ENCODE data around the gene MBP.
"Not testable (repeated sequence)": the region's sequence is repeated elsewhere in the genome, so short reads cannot be mapped to it uniquely, and the experiment has no call there.

Gene MBP

DNA sequence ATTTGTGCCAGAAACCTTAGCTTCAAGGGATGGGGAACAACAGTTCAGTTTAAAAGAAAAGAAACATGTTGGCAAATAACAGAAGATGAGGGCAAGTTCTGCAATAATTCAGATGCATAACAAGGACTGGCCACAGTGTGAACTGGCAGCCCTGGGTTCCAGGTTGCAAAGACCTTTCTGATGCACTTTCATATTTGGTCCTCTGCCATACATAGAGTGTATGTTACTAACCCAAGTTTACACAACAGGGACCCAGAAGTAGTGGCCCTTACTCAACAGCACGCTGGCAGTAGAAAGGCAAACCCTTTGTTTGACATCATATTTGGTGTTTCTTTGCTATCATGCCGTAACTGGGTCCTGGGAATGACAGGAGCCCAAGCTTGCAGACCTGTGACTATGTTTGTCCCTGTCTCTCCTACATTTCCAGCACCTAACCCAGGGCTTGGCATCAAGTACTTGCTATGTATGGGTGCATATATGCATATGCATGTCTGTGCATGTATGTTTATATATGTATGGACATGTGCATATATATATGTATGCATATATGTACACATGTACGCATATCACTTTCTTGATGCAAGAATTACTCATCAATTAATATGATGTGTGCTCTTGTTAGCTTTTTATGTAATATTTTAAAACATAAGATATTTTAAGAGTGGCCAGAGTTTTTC lies 94.3 kb downstream of the MBP start:
- H3K36me3 Mint-ChIP-seq, result peaks cover 12% of the 10 kb centered on the region
- H3K4me1 Mint-ChIP-seq, result peaks cover 66% of the 10 kb centered on the region
- no peak overlapping the region for H3K4me3 Mint-ChIP-seq
- H3K9me3 Mint-ChIP-seq, result no peaks in the 10 kb centered on the region
- no peak overlapping the region for H3K27ac Mint-ChIP-seq
- H3K27me3 Mint-ChIP-seq, result no peaks in the 10 kb centered on the region

DNA sequence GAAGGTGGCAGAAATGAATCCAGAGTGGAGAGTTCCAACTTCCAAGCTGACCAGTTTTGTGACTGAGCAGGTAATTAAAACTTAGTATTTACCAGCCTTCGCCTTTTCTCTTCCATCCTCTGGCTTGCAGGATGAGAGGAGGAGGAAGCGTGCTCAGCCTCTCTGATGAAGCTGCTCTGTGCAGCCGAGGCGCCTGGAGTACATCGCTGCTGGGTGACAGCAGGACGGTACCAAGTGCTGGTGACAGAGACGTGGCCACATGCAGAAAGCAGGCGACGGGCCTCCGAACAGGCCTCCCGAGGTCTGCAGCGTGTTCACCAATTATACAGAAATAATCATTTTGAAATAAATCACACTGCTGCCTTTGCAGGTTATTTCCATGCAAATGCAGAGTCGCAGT lies 95.0 kb downstream of the MBP start:
- Mint-ChIP-seq H3K36me3 (peaks cover 12% of the 10 kb centered on the region), H3K27me3 (no peaks in the 10 kb centered on the region), H3K4me3 (peak overlapping the region; percentile 7), H3K9me3 (no peaks in the 10 kb centered on the region), H3K27ac (no peak overlapping the region), H3K4me1 (peaks cover 62% of the 10 kb centered on the region)

DNA sequence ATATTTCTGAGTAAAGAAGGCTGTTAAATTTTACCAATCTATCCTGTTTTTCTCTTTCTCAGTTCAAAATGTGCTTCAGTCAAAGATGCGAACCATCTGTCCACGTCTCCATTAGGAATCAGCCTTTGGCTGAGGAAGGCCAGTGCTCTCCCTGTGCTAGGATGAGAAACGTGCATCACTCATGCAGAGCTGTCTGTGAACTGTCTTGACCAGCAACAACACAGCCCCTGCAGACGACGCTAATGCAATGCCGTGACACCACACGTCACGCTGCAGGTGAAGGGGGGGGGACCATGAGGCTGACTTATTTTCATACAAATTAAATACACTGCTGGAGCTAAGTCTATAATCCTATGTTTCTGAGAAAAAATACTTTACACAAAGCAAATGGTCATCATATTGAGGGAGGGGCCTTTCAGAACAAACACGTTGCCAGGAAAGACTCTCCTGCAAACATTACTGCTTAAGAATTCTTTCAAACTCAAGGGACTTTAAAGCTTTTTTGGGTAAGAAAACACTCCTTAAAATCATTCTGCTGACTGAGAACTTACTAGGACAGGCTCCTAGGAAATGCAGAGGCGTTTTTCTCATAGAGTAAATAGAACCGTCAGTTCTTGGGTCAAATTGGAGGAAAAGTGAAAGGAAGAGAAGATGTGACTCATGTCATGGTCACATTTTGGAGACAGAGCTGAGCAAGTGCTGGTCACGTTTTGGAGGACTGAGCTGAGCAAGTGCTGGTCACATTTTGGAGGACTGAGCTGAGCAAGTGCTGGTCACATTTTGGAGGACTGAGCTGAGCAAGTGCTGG lies 97.0 kb downstream of the MBP start:
- H3K27me3 Mint-ChIP-seq, result no peaks in the 10 kb centered on the region
- H3K27ac Mint-ChIP-seq, result no peak overlapping the region
- H3K4me3 Mint-ChIP-seq, result no peak overlapping the region
- H3K36me3 Mint-ChIP-seq, result peaks cover 7% of the 10 kb centered on the region
- H3K4me1 Mint-ChIP-seq, result peaks cover 69% of the 10 kb centered on the region
- no peaks in the 10 kb centered on the region for H3K9me3 Mint-ChIP-seq

DNA sequence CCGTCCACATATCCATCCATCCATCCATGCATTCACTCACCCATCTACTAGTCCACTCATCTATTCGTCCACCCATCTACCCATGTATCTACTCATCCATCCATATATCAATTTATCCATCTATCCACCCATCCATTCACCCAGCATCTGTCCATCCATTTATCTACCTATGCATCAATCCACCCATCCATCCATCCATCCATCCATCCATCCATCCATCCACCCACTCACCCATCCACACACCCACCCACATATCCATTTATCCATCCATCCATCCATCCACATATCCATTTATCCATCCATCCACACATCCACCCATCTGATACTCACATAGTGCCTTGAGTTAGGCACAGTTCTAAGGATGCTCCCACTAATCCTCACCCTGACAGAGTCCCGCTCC lies 99.0 kb downstream of the MBP start:
- Mint-ChIP-seq H3K36me3 (peaks cover 7% of the 10 kb centered on the region), H3K4me3 (no peak overlapping the region), H3K27me3 (no peaks in the 10 kb centered on the region), H3K9me3 (no peaks in the 10 kb centered on the region), H3K27ac (peak overlapping the region; percentile 10), H3K4me1 (peaks cover 53% of the 10 kb centered on the region)

GRCh38 chr18:77032181-77032701 lies 100.3 kb downstream of the MBP start:
- Mint-ChIP-seq H3K27ac (no peak overlapping the region), H3K27me3 (no peaks in the 10 kb centered on the region), H3K9me3 (no peaks in the 10 kb centered on the region), H3K4me1 (peaks cover 41% of the 10 kb centered on the region), H3K4me3 (no peak overlapping the region), H3K36me3 (peaks cover 7% of the 10 kb centered on the region)

GRCh38 chr18:77031662-77032061 lies 100.9 kb downstream of the MBP start:
- no peak overlapping the region for H3K4me3 Mint-ChIP-seq
- peaks cover 40% of the 10 kb centered on the region for H3K4me1 Mint-ChIP-seq
- no peaks in the 10 kb centered on the region for H3K27me3 Mint-ChIP-seq
- H3K36me3 Mint-ChIP-seq, result peaks cover 7% of the 10 kb centered on the region
- peak overlapping the region; percentile 30 for H3K27ac Mint-ChIP-seq
- H3K9me3 Mint-ChIP-seq, result no peaks in the 10 kb centered on the region

DNA sequence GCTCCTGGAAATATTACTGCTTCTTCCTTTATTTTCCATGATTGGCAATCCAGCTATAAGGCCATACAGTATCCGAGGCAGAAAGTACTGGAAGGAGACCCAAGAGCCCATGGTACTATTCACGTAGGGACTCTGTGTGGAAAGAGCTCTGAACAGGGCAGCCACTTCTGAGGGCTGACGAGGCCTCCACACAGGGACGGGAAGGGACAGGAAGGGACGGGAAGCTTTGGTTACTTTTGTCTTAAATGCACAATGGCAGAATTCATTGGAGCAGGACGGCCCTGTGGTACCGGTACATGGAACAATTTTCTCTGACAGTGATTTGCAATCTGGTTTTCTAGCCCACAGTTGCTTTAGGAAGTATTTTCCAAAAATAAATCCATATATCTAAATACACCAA lies 102.4 kb downstream of the MBP start:
- Mint-ChIP-seq H3K36me3 (peaks cover 7% of the 10 kb centered on the region), H3K27ac (no peak overlapping the region), H3K4me1 (peaks cover 36% of the 10 kb centered on the region), H3K27me3 (no peaks in the 10 kb centered on the region), H3K4me3 (no peak overlapping the region), H3K9me3 (no peaks in the 10 kb centered on the region)

DNA sequence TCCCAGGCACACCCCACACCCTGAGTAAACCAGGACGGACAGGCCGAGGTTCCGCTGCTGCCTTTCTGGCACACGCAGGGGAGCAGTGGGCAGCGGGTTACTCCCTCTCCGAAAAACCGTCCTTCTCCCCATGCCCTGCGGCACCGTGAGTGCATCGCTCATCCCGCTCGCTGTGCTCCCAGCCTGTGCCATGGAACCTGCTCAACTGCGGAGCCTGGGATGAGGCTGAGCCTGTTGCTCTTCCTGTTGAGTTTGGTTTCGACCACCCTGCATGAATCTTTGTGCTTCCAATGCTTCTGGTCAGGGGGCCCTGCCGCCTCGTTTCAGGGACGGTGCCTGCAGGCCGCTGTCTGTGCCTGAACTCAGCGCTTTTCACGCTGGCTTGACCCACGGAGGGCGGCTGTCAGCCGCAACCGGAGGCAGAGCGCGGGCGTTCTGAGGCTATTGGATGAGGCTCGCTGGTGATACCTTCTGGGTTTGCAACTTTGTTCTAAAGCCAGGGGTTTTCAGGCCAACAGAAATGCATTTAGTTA lies 106.7 kb downstream of the MBP start:
- no peaks in the 10 kb centered on the region for H3K27me3 Mint-ChIP-seq
- no peaks in the 10 kb centered on the region for H3K9me3 Mint-ChIP-seq
- no peak overlapping the region for H3K4me3 Mint-ChIP-seq
- H3K36me3 Mint-ChIP-seq, result peaks cover 5% of the 10 kb centered on the region
- H3K4me1 Mint-ChIP-seq, result peaks cover 22% of the 10 kb centered on the region
- no peak overlapping the region for H3K27ac Mint-ChIP-seq

- Mint-ChIP-seq H3K27me3 (no peaks in the 10 kb centered on the region), H3K4me3 (no peak overlapping the region), H3K36me3 (peaks cover 5% of the 10 kb centered on the region), H3K9me3 (no peaks in the 10 kb centered on the region), H3K27ac (no peak overlapping the region), H3K4me1 (peaks cover 18% of the 10 kb centered on the region)
Observed at GRCh38 chr18:77025123-77025522, 107.5 kb downstream of the MBP start.

DNA sequence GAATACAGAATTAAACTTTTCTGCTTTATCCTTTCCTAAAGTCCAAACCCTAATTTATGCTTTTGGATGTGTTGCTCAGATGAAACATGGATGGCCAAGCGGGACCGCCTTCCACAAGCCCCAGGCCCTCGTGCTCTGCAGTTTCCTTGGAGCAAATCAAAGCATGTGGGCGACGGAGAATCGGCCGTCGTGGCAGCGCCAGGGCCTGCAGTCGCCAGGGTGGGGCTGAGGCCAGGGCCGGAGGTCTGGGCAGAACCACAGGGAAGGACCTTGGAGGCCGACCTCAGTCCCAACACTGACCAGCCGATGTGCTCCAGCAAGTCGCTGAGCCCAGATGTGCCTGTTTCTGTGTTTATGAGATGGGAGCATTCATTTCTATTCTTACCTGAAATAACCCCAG lies 108.1 kb downstream of the MBP start:
- no peak overlapping the region for H3K4me3 Mint-ChIP-seq
- H3K27ac Mint-ChIP-seq, result no peak overlapping the region
- H3K9me3 Mint-ChIP-seq, result no peaks in the 10 kb centered on the region
- peaks cover 20% of the 10 kb centered on the region for H3K4me1 Mint-ChIP-seq
- peaks cover 3% of the 10 kb centered on the region for H3K36me3 Mint-ChIP-seq
- no peaks in the 10 kb centered on the region for H3K27me3 Mint-ChIP-seq

DNA sequence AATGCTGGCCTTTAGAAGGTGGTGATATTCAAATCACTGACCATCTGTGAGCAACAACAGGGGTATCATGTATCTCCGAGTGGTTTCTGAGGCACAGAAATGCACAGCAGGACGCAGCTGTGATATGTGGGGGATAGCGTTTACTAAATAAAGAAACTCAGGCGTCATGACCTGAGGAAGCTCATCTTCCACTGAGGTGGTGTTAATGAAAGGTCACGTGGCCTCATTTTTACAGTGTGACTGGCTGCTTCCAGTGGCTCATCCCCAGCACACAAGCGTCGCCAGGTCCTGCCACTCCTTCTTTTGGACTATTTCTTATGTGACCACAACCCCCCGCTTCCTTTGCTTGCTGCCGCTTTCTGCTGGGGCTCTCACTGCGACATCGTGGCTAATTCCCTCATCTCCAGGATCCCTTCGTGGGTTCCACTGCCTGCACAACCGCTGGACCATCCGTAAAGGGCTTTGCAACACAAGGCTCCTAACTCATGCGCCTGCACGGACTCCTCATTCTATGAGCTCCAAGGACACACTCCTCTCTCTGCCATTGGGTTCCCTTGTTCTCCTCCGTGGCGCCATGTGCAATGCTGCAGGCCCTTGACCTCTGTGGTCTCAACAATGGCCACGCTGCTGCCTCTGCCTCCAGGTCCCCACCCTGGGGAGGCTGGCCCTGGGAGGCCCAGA lies 109.3 kb downstream of the MBP start:
- Mint-ChIP-seq H3K4me1 (peaks cover 30% of the 10 kb centered on the region), H3K27me3 (no peaks in the 10 kb centered on the region), H3K4me3 (no peak overlapping the region), H3K36me3 (peaks cover 9% of the 10 kb centered on the region), H3K27ac (no peak overlapping the region), H3K9me3 (no peaks in the 10 kb centered on the region)

GRCh38 chr18:77022556-77022955 lies 110.0 kb downstream of the MBP start:
- Mint-ChIP-seq H3K4me1 (peaks cover 30% of the 10 kb centered on the region), H3K4me3 (no peak overlapping the region), H3K36me3 (peaks cover 9% of the 10 kb centered on the region), H3K9me3 (no peaks in the 10 kb centered on the region), H3K27me3 (no peaks in the 10 kb centered on the region), H3K27ac (no peak overlapping the region)

GRCh38 chr18:77022116-77022515 lies 110.5 kb downstream of the MBP start:
- peaks cover 30% of the 10 kb centered on the region for H3K4me1 Mint-ChIP-seq
- H3K4me3 Mint-ChIP-seq, result no peak overlapping the region
- no peaks in the 10 kb centered on the region for H3K27me3 Mint-ChIP-seq
- peaks cover 9% of the 10 kb centered on the region for H3K36me3 Mint-ChIP-seq
- no peaks in the 10 kb centered on the region for H3K9me3 Mint-ChIP-seq
- no peak overlapping the region for H3K27ac Mint-ChIP-seq

GRCh38 chr18:77021478-77021877 lies 111.1 kb downstream of the MBP start:
- H3K27me3 Mint-ChIP-seq, H3K27ac Mint-ChIP-seq, H3K9me3 Mint-ChIP-seq, H3K4me3 Mint-ChIP-seq, H3K36me3 Mint-ChIP-seq: not testable (repeated sequence)
- H3K4me1 Mint-ChIP-seq, result peaks cover 30% of the 10 kb centered on the region

DNA sequence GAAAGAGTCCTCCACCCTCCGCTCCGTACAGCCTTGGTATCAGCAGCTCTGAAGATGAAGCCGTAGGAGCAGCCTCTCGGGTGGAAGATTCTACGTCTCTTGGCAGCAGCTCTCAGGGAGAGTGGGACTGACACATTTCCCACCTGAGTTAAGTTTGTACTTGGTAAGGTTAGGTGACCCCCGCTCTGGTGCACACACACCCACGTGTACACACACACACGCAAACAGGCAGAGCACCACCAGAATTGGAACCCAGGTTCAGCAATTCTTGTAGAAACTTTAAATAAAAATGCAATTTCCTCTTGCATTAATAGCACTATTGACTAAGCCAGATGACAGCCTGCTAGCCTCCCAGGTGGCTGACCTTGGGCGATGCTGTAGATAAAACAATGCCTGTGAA lies 111.5 kb downstream of the MBP start:
- H3K27ac Mint-ChIP-seq, result peak overlapping the region; percentile 12
- H3K36me3 Mint-ChIP-seq, result peaks cover 9% of the 10 kb centered on the region
- peaks cover 32% of the 10 kb centered on the region for H3K4me1 Mint-ChIP-seq
- H3K9me3 Mint-ChIP-seq, result no peaks in the 10 kb centered on the region
- no peak overlapping the region for H3K4me3 Mint-ChIP-seq
- H3K27me3 Mint-ChIP-seq, result no peaks in the 10 kb centered on the region

DNA sequence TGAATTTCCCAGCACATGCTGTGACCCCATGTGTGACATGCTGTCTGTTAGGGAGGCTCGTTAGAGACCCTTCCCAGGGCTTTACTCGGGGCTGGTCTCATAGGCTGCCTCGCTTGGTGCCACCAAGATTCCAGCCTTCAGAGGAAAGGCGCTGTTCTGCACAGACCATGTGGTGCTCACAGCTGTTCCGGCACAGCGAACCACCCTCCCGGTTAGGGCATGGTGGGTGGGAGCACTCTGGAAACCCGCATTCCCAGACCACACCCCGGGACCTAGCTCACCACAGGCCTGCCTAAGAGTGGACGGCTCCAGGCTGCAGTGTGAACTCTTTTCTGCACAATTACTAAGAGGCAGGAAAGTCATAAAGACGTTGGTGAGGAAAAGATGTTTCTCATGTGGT lies 112.0 kb downstream of the MBP start:
- H3K4me3 Mint-ChIP-seq, result no peak overlapping the region
- H3K9me3 Mint-ChIP-seq, result no peaks in the 10 kb centered on the region
- no peak overlapping the region for H3K27ac Mint-ChIP-seq
- H3K36me3 Mint-ChIP-seq, result peaks cover 9% of the 10 kb centered on the region
- H3K4me1 Mint-ChIP-seq, result peaks cover 32% of the 10 kb centered on the region
- H3K27me3 Mint-ChIP-seq, result no peaks in the 10 kb centered on the region
